ENCODE data around the gene LRRN3.

Gene LRRN3

GRCh38 chr7:111053035-111053434 is 37.9 kb upstream of the LRRN3 start (continued):
- no peak for TF ChIP-seq MYNN (tag by site-specific recombination; IDR thresholded peaks at IDR 0.05; ENCODE audit: borderline replicate concordance)

- POLR2A ChIA-PET = no interaction called here
Measured at GRCh38 chr7:111056371-111056770, 34.6 kb upstream of the LRRN3 start.

More at GRCh38 chr7:111056371-111056770, 34.6 kb upstream of the LRRN3 start:
- H3K4me3 ChIP-seq (ENCODE audit: low read depth, low read length) = no peak overlapping the region
- CTCF ChIA-PET = no interaction called here
- no peaks in the 10 kb centered on the region for H3K36me3 ChIP-seq (ENCODE audit: control insufficient read depth in 2 of 2, insufficient read depth in 1 of 2, low read length in 2 of 2)
- no peak for TF ChIP-seq ZNF645 (tag by site-specific recombination; IDR thresholded peaks at IDR 0.05)
- TF ChIP-seq ZNF664 (tag by site-specific recombination; IDR thresholded peaks at IDR 0.05) = no peak
- no peak for TF ChIP-seq ZBTB17 (tag by site-specific recombination; IDR thresholded peaks at IDR 0.05)
- no peak for TF ChIP-seq SP7 (tag by site-specific recombination; IDR thresholded peaks at IDR 0.05)
- TF ChIP-seq ZNF274 (IDR thresholded peaks at IDR 0.05; ENCODE audit: low read length) = no peak
- TF ChIP-seq ZNF274 (tag by site-specific recombination; IDR thresholded peaks at IDR 0.05; ENCODE audit: borderline replicate concordance) = no peak
- TF ChIP-seq BCL11B (tag by site-specific recombination; IDR thresholded peaks at IDR 0.05; ENCODE audit: low read depth) = no peak
- TF ChIP-seq PRDM2 (tag by site-specific recombination; IDR thresholded peaks at IDR 0.05; ENCODE audit: borderline replicate concordance) = no peak
- no peak for TF ChIP-seq ZNF776 (tag by site-specific recombination; IDR thresholded peaks at IDR 0.05; ENCODE audit: borderline replicate concordance)
- no peak for TF ChIP-seq GLI4 (tag by site-specific recombination; IDR thresholded peaks at IDR 0.05)
- TF ChIP-seq GLI2 (tag by site-specific recombination; IDR thresholded peaks at IDR 0.05; ENCODE audit: borderline replicate concordance, low read depth) = no peak
- no peak for TF ChIP-seq ZBTB6 (tag by site-specific recombination; IDR thresholded peaks at IDR 0.05)
- no peak for TF ChIP-seq KLF1 (tag by site-specific recombination; IDR thresholded peaks at IDR 0.05)
- TF ChIP-seq EGR2 (tag by site-specific recombination; IDR thresholded peaks at IDR 0.05; ENCODE audit: low read depth) = no peak
- TF ChIP-seq ZNF155 (tag by site-specific recombination; IDR thresholded peaks at IDR 0.05) = no peak
- no peak for TF ChIP-seq ZNF112 (tag by site-specific recombination; IDR thresholded peaks at IDR 0.05)
- no peak for TF ChIP-seq ZNF548 (tag by site-specific recombination; IDR thresholded peaks at IDR 0.05)
- no peak for TF ChIP-seq KLF10 (tag by site-specific recombination; IDR thresholded peaks at IDR 0.05)
- no peak for TF ChIP-seq SCRT1 (tag by site-specific recombination; IDR thresholded peaks at IDR 0.05; ENCODE audit: borderline replicate concordance)
- no peak for TF ChIP-seq ZNF423 (tag by site-specific recombination; IDR thresholded peaks at IDR 0.05)
- H3K4me1 ChIP-seq (ENCODE audit: control insufficient read depth, insufficient read depth, low read length) = no peaks in the 10 kb centered on the region
- H3K27ac ChIP-seq (ENCODE audit: extremely low read depth, low read depth, low read length) = no peak overlapping the region
- H3K9me3 ChIP-seq (ENCODE audit: control insufficient read depth, insufficient read depth, low read depth, low read length) = no peaks in the 10 kb centered on the region
